Gastroesophageal sphincter (tissue), 3 donors: ENCODE data around the gene ODC1.

Experiments
- EP300 ChIP-seq: sonication (generic); formaldehyde crosslinking; IDR thresholded peaks from one replicate; pipeline ENCODE4 v1.6.1; 2017; ENCODE audit warnings: antibody characterized with exemption, mild to moderate bottlenecking
- POLR2A ChIP-seq, 2 donors: fragments of 450-650 bp; IDR thresholded peaks; one replicate each; pipeline ENCODE4 v1.6.1; 2017; ENCODE audit warnings: antibody characterized with exemption in 2 of 2, mild to moderate bottlenecking in 2 of 2, moderate library complexity in 1 of 2
- POLR2AphosphoS5 ChIP-seq: sonication (generic); formaldehyde crosslinking; IDR thresholded peaks from one replicate; pipeline ENCODE4 v1.6.1; 2017; ENCODE audit warnings: antibody characterized with exemption
- TF ChIP-seq, protein P1 (sequence below), 4 experiments: fragments of 200-600 bp in 2 of 4; fragments of 450-650 bp in 2 of 4; sonication (generic) in 1 of 4; IDR thresholded peaks; one replicate each; pipeline ENCODE4 v1.5.1; 2017 to 2019; ENCODE audit warnings: antibody characterized with exemption in 4 of 4, mild to moderate bottlenecking in 2 of 4, moderate library complexity in 2 of 4

GRCh38 chr2:10428924-10429323, 19.2 kb downstream of the ODC1 start:
- TF ChIP-seq POLR2A (IDR thresholded peaks at IDR 0.05) (no peak), POLR2AphosphoS5 (no peak), EP300 (no peak)
- TF ChIP-seq, protein P1, sequence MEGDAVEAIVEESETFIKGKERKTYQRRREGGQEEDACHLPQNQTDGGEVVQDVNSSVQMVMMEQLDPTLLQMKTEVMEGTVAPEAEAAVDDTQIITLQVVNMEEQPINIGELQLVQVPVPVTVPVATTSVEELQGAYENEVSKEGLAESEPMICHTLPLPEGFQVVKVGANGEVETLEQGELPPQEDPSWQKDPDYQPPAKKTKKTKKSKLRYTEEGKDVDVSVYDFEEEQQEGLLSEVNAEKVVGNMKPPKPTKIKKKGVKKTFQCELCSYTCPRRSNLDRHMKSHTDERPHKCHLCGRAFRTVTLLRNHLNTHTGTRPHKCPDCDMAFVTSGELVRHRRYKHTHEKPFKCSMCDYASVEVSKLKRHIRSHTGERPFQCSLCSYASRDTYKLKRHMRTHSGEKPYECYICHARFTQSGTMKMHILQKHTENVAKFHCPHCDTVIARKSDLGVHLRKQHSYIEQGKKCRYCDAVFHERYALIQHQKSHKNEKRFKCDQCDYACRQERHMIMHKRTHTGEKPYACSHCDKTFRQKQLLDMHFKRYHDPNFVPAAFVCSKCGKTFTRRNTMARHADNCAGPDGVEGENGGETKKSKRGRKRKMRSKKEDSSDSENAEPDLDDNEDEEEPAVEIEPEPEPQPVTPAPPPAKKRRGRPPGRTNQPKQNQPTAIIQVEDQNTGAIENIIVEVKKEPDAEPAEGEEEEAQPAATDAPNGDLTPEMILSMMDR (IDR thresholded peaks at IDR 0.05) = no peak
